Activated naive CD4-positive, alpha-beta T cell treated with anti-CD3 and anti-CD28 coated beads for 36 hours (primary cell): ENCODE results near the gene NPIPA5. TPM values are rescaled to one million over a fixed set of nuclear protein-coding genes. Genes with fewer than 3 reads are reported as not detected.
"Not testable (repeated sequence)": the region's sequence is repeated elsewhere in the genome, so short reads cannot be mapped to it uniquely, and the experiment has no call there.

Source experiments
- CTCF ChIA-PET: fragments of 350-600 bp; sonication (Branson Sonifier 250); formaldehyde crosslinking; loops from one replicate; lab custom pipeline; 2021; ENCODE audit warnings: antibody characterized with exemption; lab: Charles Lee
- DNase-seq: peaks from one replicate; pipeline ENCODE4 v3.0.0-alpha.2; 2020
- H3K27ac Mint-ChIP-seq: one replicate; pipeline ENCODE4 v1.8.0; 2021; ENCODE audit warnings: mild to moderate bottlenecking, mixed read lengths
- H3K27me3 Mint-ChIP-seq: one replicate; pipeline ENCODE4 v1.8.0; 2021; ENCODE audit warnings: low read depth, mixed read lengths
- H3K36me3 Mint-ChIP-seq: one replicate; pipeline ENCODE4 v1.8.0; 2021; ENCODE audit warnings: low read depth, mixed read lengths
- H3K4me1 Mint-ChIP-seq: one replicate; pipeline ENCODE4 v1.8.0; 2021; ENCODE audit warnings: low read depth, mixed read lengths
- H3K4me3 Mint-ChIP-seq: one replicate; pipeline ENCODE4 v1.8.0; 2021; ENCODE audit warnings: mild to moderate bottlenecking, moderate library complexity, mixed read lengths
- H3K9me3 Mint-ChIP-seq: one replicate; pipeline ENCODE4 v1.8.0; 2021; ENCODE audit warnings: mixed read lengths
- intact Hi-C: fragments of 100-400 bp; cut with micrococcal nuclease; formaldehyde crosslinking; loops from one replicate; pipeline ENCODE4 v1.15.1; 2023
- total RNA-seq, 2 experiments: library from RNA; stranded (reverse); gene quantifications; one replicate each; pipeline ENCODE4 v1.2.3, GENCODE V29; 2021

Gene NPIPA5
- total RNA-seq, 2 experiments from 2014 or later, result 13.1 to 14.2 TPM

DNA sequence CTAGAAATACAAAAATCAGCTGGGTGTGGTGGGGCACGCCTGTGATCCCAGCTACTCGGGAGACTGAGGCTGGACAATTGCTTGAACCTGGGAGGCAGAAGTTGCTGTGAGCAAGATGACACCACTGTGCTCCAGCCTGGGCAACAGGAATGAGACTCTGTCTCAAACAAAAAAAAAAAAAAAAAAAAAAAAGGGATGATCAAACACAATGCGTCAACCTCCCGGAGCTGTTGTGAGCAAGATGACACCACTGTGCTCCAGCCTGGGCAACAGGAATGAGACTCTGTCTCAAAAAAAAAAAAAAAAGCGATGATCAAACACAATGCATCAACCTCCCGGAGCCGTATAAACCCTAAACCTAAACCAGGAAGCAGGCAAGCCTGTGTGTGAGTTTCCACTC, 20.6 kb downstream of the NPIPA5 start:
- H3K4me1 Mint-ChIP-seq, intact Hi-C loops, DNase-seq, H3K27ac Mint-ChIP-seq, H3K27me3 Mint-ChIP-seq, H3K4me3 Mint-ChIP-seq, CTCF ChIA-PET, H3K36me3 Mint-ChIP-seq, H3K9me3 Mint-ChIP-seq: not testable (repeated sequence)

DNA sequence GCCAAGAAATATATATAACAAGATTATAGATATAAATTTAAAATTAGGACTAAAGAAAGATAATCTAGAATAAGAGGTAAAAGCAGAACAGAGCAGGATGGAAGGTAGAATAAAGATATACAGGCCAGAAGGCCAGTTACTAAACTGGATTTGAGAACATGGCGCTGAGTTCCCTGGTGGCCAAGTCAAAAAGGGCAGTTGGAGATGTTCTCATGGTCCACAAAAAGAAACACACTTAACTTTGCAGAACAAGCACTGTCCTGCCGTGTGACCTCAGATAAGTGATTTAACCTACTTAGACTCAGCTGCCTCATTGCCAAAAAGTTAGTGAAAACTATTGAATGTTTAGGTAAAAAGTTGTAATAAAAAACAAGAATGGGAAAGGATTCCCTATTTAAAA, 23.2 kb downstream of the NPIPA5 start:
- H3K4me1 Mint-ChIP-seq, CTCF ChIA-PET, DNase-seq, H3K27me3 Mint-ChIP-seq, H3K36me3 Mint-ChIP-seq, H3K9me3 Mint-ChIP-seq, H3K27ac Mint-ChIP-seq, intact Hi-C loops, H3K4me3 Mint-ChIP-seq: not testable (repeated sequence)

DNA sequence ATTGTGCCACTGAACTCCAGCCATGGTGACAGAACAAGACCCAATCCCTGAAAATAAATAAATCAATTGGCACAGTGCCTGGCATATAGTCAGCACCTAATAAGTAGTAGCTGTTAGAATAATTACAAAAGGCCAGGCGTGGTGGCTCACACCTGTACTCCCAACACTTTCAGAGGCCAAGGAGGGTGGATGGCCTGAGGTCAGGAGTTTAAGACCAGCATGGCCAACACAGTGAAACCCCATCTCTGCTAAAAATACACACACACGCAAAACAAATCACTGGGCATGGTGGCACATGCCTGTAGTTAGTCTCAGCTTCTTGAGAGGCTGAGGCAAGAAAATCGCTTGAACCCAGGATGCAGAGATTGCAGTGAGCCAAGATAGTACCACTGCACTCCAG, 25.2 kb downstream of the NPIPA5 start:
- H3K4me1 Mint-ChIP-seq, H3K9me3 Mint-ChIP-seq, H3K27ac Mint-ChIP-seq, H3K27me3 Mint-ChIP-seq, CTCF ChIA-PET, H3K36me3 Mint-ChIP-seq, intact Hi-C loops, H3K4me3 Mint-ChIP-seq, DNase-seq: not testable (repeated sequence)

DNA sequence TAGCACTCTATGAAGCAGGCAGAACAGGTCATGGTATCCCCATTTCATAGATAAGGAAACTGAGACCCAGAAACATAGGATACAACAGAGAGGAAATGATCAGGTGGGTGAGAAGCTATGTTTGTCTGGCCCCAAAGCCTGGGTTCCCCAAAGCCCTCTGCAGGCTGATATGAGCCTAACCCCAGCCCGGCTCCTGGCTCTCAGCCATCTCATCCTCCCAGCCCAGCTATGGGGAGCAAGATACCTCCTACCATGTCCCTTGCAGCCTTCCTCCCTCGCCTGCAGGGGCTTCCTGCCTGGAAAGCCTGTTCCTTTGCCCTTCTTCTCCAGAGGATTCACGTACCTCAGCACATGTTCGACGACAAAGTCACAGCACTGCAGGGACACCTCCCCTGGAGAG, 26.3 kb downstream of the NPIPA5 start:
- H3K27ac Mint-ChIP-seq, H3K4me1 Mint-ChIP-seq, H3K4me3 Mint-ChIP-seq, H3K27me3 Mint-ChIP-seq, H3K9me3 Mint-ChIP-seq, CTCF ChIA-PET, intact Hi-C loops, DNase-seq, H3K36me3 Mint-ChIP-seq: not testable (repeated sequence)

DNA sequence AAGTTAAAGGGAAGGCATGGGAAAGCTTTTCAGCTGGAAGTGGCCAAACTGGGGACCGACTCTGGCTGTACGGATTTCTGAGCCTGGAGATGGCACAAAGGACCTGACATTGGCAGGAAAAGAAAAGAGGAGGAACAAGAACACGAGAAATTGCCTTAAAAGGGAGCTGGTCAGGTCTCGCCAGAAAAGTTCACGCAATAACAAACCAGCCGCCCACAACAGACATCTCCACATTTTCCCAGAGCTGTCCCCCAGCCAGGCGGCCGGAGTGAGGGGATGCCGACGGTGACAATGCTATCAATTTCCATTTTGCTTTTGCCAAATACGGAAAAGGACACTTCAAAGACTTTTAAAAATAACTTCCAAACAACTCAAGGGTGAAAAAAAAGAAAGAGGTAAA, 26.8 kb downstream of the NPIPA5 start:
- intact Hi-C loops, H3K27ac Mint-ChIP-seq, H3K36me3 Mint-ChIP-seq, CTCF ChIA-PET, H3K4me1 Mint-ChIP-seq, H3K4me3 Mint-ChIP-seq, H3K9me3 Mint-ChIP-seq, H3K27me3 Mint-ChIP-seq, DNase-seq: not testable (repeated sequence)

DNA sequence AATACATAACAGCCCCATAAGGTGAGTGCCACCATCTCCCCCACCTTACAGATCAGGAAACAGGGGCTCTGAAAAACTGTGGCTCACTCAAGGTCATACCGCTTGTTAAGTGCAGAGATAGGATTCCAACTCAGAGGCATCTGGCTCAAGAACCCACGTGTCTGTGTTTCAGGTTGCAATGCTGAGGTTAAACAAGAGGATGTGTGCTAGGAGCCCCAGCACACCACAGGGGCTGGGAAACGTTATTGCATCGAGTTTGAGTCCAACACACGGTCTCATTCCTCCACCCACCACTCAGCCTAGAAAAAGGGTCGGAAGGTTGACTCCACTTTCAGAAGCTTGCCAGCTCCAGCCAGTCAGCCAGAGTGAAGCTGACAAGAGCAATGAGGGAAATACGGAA, 29.4 kb downstream of the NPIPA5 start:
- H3K4me1 Mint-ChIP-seq, CTCF ChIA-PET, H3K27ac Mint-ChIP-seq: not testable (repeated sequence)

DNA sequence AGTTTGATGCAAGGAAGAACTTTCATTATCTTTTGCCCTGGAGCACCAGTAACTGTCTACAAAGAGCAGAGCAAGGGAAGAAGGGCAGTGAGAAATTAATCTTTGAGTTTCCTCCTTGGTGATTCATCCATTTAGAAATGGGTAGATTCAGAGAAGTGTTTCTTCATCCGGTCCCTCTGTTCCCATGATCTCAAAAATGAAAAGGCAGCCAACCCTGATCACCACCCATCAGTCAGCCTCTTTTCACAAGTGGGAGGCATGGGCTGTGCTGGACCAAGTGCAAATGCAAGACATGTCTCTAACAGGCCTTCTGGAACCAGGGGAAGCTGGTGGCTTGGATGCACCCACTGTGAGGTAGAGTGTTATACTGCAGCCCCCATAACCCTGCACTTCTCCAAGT, 35.8 kb downstream of the NPIPA5 start:
- H3K9me3 Mint-ChIP-seq, H3K27me3 Mint-ChIP-seq, H3K4me3 Mint-ChIP-seq, DNase-seq, CTCF ChIA-PET, intact Hi-C loops, H3K27ac Mint-ChIP-seq, H3K36me3 Mint-ChIP-seq, H3K4me1 Mint-ChIP-seq: not testable (repeated sequence)

More for the DNA sequence above, 29.4 kb downstream of the NPIPA5 start:
- H3K4me3 Mint-ChIP-seq, H3K9me3 Mint-ChIP-seq, DNase-seq, intact Hi-C loops, H3K27me3 Mint-ChIP-seq, H3K36me3 Mint-ChIP-seq: not testable (repeated sequence)

DNA sequence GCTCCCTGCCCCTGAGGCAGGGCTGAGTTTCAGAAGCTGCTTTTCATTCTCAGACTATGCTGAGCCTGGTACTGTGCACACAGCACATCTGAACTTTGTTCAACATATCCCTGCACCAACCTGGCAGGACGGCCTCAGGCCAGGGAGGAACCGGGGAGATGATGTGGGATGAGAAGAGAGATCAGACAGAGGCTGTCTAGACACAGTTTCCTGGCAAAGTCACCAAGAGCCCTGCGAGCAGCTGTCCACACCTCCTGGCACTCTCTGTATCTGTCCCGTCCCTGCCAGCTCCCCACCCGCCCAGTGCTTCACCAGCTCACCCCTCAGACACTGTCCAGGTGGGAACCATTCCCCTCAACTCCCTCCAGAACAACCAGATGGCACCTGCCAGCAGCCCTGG, 39.1 kb downstream of the NPIPA5 start:
- H3K27ac Mint-ChIP-seq, intact Hi-C loops, H3K36me3 Mint-ChIP-seq, H3K4me3 Mint-ChIP-seq, DNase-seq, CTCF ChIA-PET, H3K9me3 Mint-ChIP-seq, H3K4me1 Mint-ChIP-seq, H3K27me3 Mint-ChIP-seq: not testable (repeated sequence)

DNA sequence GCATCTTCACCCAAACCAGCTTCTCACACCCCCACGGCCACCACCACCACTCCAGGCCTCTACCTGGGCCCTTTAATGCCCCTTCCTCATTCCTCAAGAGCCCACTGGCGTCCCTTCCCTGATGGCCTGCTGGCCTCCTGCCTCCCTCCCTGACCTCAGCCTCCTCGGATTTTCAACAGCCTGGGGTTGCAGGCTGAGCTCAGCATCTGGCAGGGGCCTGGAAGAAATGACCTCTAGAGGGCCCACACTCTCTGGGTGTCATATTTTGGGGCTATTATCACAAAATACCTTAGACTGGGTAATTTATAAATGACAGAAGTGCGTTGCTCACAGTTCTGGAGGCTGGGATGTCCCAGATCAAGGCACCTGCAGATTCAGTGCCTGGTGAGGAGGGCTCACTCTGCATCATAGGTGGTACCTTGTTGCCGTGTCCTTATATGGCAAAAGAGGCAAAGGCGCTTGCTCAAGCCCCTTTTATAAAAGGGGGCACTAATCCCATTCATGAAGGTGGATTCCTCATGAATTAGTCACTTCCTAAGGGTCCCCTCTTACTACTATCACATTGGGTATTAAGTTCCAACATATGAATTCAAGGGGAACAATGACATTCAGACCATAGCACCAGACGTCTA, 40.0 kb downstream of the NPIPA5 start:
- H3K9me3 Mint-ChIP-seq, H3K36me3 Mint-ChIP-seq, H3K27me3 Mint-ChIP-seq, DNase-seq, H3K4me1 Mint-ChIP-seq, intact Hi-C loops, H3K4me3 Mint-ChIP-seq, H3K27ac Mint-ChIP-seq, CTCF ChIA-PET: not testable (repeated sequence)

DNA sequence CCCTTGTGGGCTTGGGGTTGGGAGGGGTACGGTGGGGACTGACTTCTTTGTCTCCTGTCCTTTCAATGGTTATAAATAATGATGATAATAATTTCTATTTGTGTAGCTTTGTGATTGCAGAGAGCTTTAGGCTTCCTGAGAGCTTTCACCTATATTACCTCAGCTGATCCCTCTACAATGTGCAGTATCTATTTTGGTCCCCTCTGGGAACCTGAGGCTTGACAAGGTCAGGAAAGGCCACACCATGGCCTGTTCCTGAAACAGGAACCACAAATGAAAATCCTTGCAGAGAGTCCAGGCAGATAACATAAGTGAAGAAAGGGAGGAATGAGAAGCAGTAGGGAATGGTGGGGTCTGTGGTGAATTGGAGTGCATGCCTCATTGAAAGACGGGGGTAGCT, 42.5 kb downstream of the NPIPA5 start:
- DNase-seq, H3K27ac Mint-ChIP-seq, H3K36me3 Mint-ChIP-seq, H3K4me1 Mint-ChIP-seq, H3K27me3 Mint-ChIP-seq, intact Hi-C loops, H3K9me3 Mint-ChIP-seq, H3K4me3 Mint-ChIP-seq, CTCF ChIA-PET: not testable (repeated sequence)

DNA sequence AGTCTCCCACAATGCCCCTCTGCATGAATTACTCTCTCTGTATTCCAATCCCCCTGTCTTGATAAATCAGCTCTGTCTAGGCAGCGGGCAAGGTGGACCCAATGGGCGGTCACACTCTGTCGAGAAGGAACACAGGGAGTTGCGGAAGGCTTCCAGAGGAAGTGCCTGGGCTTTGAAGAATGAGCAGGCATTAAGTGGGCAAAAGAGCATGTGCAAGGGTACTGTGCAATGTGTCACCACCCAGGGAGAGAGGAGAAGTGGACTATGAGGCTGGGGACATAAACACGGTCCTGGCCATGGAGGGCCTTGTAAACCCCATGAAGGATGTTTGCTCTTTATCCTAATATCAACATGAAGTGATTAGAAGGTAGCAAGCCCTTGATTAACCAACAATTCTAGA, 44.1 kb downstream of the NPIPA5 start:
- H3K9me3 Mint-ChIP-seq, H3K36me3 Mint-ChIP-seq, H3K27ac Mint-ChIP-seq, intact Hi-C loops, H3K27me3 Mint-ChIP-seq, CTCF ChIA-PET, DNase-seq, H3K4me1 Mint-ChIP-seq, H3K4me3 Mint-ChIP-seq: not testable (repeated sequence)

DNA sequence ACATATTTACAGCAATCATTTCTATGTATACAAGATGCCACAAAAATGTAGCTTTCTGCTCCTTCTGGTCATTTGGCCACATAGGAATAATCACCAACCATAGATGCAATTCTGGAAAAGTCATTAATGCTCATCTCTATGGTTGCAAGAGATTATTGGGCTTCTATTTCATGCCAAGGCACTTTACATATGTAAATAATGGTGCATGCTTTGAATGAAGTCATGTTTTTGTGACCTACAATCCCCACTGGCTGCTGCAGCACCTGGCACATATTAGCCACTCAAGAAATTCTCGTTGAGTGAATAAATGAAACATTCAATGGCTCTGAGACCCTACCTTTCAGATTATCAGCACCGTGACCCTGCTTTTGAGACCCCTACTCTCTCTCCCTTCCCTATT, 47.1 kb downstream of the NPIPA5 start:
- H3K4me1 Mint-ChIP-seq, H3K36me3 Mint-ChIP-seq: not testable (repeated sequence)

DNA sequence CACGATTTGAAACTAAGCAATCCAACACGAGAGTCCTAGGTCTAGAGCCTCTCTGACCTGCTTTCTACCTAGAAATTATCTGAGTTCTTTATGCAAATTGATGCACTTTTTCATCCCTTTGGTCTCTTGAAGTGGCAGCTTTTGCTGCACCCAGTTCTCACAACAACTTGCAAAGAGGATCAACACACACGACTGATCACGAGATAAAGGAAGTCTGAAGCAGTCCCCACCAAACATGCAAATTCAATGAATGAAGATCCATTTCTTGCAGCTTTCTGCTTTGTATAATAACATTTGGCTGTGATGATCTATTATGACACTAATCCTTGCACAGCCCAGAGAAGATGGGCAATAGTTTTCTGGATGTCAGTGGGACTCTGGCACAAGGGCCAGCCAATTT, 53.1 kb downstream of the NPIPA5 start:
- CTCF ChIA-PET, H3K4me1 Mint-ChIP-seq, H3K36me3 Mint-ChIP-seq, DNase-seq, H3K27me3 Mint-ChIP-seq, H3K4me3 Mint-ChIP-seq, H3K27ac Mint-ChIP-seq, H3K9me3 Mint-ChIP-seq, intact Hi-C loops: not testable (repeated sequence)

More for the DNA sequence above, 47.1 kb downstream of the NPIPA5 start:
- H3K9me3 Mint-ChIP-seq, CTCF ChIA-PET, H3K4me3 Mint-ChIP-seq, DNase-seq, H3K27me3 Mint-ChIP-seq, H3K27ac Mint-ChIP-seq, intact Hi-C loops: not testable (repeated sequence)

DNA sequence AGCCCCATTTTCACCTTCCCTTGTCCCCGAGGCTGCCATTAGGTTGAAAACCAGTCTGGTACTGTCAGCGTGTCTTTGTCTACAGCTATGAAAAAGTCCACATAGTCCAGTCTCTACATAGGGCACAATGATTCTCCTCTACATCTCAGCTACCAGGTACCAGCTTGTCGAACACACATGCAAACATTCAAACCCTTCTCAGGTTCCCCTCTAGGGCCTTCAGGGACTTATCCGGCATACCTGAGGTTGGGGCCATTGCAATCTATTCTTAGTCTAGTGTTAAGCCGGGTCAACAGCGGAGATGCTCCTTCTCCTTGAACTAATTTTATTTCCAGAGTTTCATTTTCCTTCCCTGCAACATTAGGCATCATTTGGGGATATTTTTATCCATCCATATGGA, 54.7 kb downstream of the NPIPA5 start:
- CTCF ChIA-PET, H3K36me3 Mint-ChIP-seq, intact Hi-C loops, H3K9me3 Mint-ChIP-seq, DNase-seq, H3K4me3 Mint-ChIP-seq, H3K27ac Mint-ChIP-seq, H3K4me1 Mint-ChIP-seq, H3K27me3 Mint-ChIP-seq: not testable (repeated sequence)
